PC-3 (cell line): ENCODE measurements around the gene CDHR5.

Source experiments
- CTCF ChIP-seq: fragments of 300-600 bp; sonication (generic); conservative IDR thresholded peaks from 2 replicates; pipeline ENCODE4 v1.5.1; 2017; ENCODE audit warnings: antibody characterized with exemption, low read depth, mild to moderate bottlenecking, low read length
- EZH2 ChIP-seq: fragments of 300-600 bp; sonication (generic); IDR thresholded peaks from one replicate; pipeline ENCODE4 v1.6.1; 2017; ENCODE audit warnings: antibody characterized with exemption, mild to moderate bottlenecking, low read length; ENCODE audit not compliant: unreplicated experiment
- EZH2phosphoT487 ChIP-seq: fragments of 300-600 bp; sonication (generic); IDR thresholded peaks from 2 replicates; pipeline ENCODE4 v1.6.1; 2018; ENCODE audit warnings: mild to moderate bottlenecking, antibody characterized with exemption, low read length, borderline replicate concordance

DNA sequence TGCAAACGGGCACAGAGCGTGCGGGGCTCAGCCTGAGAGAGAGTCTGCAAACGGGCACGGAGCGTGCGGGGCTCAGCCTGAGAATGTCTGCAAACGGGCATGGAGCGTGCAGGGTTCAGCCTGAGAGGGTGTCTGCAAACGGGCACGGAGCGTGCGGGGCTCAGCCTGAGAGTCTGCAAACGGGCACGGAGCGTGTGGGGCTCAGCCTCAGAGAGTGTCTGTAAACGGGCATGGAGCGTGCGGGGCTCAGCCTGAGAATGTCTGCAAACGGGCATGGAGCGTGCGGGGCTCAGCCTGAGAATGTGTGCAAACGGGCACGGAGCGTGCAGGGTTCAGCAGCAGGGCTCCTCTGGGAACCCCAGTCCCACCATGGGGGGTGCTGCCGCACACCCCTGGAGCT lies 35.0 kb downstream of the CDHR5 start:
- TF ChIP-seq CTCF, result no peak
- TF ChIP-seq EZH2phosphoT487, result no peak
- TF ChIP-seq EZH2, result no peak
